Activated CD4-positive, alpha-beta T cell treated with anti-CD3 and anti-CD28 coated beads, Interleukin-2, amount 10 ng/mL, durations not matched to agents 24 days and 14 days (primary cell): ENCODE measurements around the gene NCAPD3. TPM values are rescaled to one million over a fixed set of nuclear protein-coding genes. Genes with fewer than 3 reads are reported as not detected.

ENCODE experiments used
- DNase-seq: peaks from one replicate; pipeline ENCODE4 v3.0.0; 2022
- H3K27ac Mint-ChIP-seq: one replicate; pipeline ENCODE4 v1.8.0; 2022; ENCODE audit warnings: mild to moderate bottlenecking, mixed read lengths
- H3K27me3 Mint-ChIP-seq: one replicate; pipeline ENCODE4 v1.8.0; 2022; ENCODE audit warnings: mixed read lengths
- H3K36me3 Mint-ChIP-seq: one replicate; pipeline ENCODE4 v1.8.0; 2022; ENCODE audit warnings: low read depth, mild to moderate bottlenecking, mixed read lengths
- H3K4me1 Mint-ChIP-seq: one replicate; pipeline ENCODE4 v1.8.0; 2021; ENCODE audit warnings: mixed read lengths
- H3K4me3 Mint-ChIP-seq: one replicate; pipeline ENCODE4 v1.8.0; 2022; ENCODE audit warnings: mild to moderate bottlenecking, moderate library complexity, mixed read lengths
- H3K9me3 Mint-ChIP-seq: one replicate; pipeline ENCODE4 v1.8.0; 2021; ENCODE audit warnings: mixed read lengths
- intact Hi-C: fragments of 100-400 bp; cut with micrococcal nuclease; formaldehyde crosslinking; loops from one replicate; pipeline ENCODE4 v1.15.1; 2023
- total RNA-seq: library from RNA; stranded (reverse); gene quantifications from 2 replicates; pipeline ENCODE4 v1.2.3, GENCODE V29; 2022

The NCAPD3 gene
- total RNA-seq, 1 donor from 2014 or later = 111 TPM

DNA sequence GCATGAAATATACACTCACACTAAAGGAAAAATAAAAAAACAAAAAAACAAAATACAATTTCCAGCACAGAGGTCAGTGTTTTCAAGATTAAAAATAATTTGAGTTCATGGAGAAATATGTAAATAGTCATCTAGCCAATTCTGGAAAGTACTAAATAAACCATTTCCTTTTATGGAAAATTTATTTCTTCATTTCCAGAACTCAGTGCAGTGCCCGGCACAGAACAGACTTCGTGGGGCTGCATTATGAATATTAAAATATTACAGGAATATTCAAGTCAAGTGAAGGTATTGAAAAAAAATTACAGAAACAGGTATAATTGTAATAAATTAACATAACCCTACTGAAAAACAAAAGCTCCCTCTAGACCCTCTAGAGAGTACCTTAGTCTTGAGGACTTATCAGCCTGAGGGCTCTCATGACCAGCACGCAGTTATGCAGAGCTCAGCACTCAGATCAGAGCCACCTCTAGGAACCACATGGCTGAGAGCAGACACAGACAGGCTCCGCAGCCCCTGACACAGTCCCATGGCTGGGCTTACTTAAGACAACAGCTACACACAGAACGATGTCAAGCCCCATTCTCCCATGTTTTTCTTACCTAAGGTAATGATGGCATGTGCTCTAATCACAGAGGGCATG is 45.6 kb downstream of the NCAPD3 start:
- Mint-ChIP-seq H3K27me3 (no peaks in the 10 kb centered on the region), H3K4me3 (no peak overlapping the region), H3K4me1 (peaks cover 2% of the 10 kb centered on the region), H3K27ac (peak overlapping the region; percentile 28), H3K36me3 (peaks cover 59% of the 10 kb centered on the region), H3K9me3 (no peaks in the 10 kb centered on the region)
- DNase-seq = no peak
- intact Hi-C loops = no loop called here

DNA sequence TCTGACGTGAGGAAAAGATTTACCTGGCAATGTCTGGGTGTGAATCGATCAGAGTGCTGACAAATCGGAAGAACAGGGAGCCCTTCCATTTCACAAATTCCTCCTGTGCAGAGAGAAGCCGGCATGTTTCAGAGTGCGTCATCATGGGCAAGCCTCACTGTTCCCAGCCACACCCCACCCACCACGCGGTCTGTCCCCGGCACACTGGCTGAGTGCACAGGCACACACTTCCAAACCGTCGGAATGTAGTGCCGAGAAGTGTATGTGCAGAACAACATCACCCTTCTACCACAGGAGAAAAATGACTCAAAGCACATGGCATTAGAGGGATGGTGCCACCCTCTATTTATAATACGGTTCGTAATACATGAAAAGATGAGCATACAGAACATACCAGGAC is 47.5 kb downstream of the NCAPD3 start:
- no peaks in the 10 kb centered on the region for H3K9me3 Mint-ChIP-seq

DNA sequence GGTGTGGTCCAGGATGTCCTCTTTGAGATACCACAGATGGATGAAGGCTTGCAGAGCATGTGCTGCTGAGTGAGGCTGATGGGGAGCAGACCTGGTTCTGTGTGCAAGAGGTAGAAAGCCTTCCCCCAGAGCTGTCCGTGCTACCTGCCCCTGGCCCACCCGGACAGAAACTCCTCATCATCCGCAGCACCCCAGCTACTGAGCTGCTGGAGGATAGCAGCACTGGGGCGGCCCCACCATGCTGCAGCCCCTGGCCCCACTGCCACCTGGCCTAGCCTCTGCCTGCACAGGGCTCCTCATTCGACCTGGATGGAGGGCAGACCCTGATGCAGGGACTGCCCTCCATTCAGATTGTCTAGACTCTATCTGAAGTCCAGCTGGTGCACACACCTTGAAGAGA is 50.5 kb downstream of the NCAPD3 start:
- intact Hi-C loops = no loop called here
- H3K27me3 Mint-ChIP-seq = no peaks in the 10 kb centered on the region
- H3K36me3 Mint-ChIP-seq = peaks cover 74% of the 10 kb centered on the region
- H3K9me3 Mint-ChIP-seq = no peaks in the 10 kb centered on the region
- H3K4me1 Mint-ChIP-seq = no peaks in the 10 kb centered on the region
- DNase-seq = no peak
- no peak overlapping the region for H3K4me3 Mint-ChIP-seq
- no peak overlapping the region for H3K27ac Mint-ChIP-seq

More for the DNA sequence above, 47.5 kb downstream of the NCAPD3 start:
- Mint-ChIP-seq H3K27me3 (no peaks in the 10 kb centered on the region), H3K36me3 (peaks cover 62% of the 10 kb centered on the region), H3K4me3 (no peak overlapping the region), H3K27ac (no peak overlapping the region), H3K4me1 (no peaks in the 10 kb centered on the region)
- no peak for DNase-seq
- intact Hi-C loops = no loop called here

DNA sequence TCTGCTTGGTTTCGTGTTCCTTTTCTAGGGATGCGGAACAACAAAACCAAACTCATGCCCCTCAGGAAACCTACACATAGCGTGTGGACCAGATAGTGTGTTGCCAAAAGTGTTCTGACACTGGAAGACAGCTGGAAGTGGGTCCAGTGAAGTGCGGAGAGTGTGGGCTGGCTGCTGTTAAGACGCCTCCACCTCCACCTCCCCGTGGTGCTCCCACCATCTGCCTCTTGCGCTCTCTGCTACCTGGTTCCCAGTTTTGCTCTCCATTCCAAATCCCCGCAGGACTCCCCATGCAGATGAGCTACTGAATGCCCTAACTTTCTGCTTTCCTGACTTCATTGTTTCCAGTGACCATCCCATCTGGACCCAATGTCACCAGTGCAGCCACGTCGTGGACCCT is 51.8 kb downstream of the NCAPD3 start:
- Mint-ChIP-seq H3K4me1 (no peaks in the 10 kb centered on the region), H3K9me3 (no peaks in the 10 kb centered on the region), H3K27me3 (no peaks in the 10 kb centered on the region), H3K27ac (peak overlapping the region; percentile 28), H3K36me3 (peaks cover 77% of the 10 kb centered on the region), H3K4me3 (no peak overlapping the region)
- intact Hi-C loops = no loop called here
- no peak for DNase-seq

DNA sequence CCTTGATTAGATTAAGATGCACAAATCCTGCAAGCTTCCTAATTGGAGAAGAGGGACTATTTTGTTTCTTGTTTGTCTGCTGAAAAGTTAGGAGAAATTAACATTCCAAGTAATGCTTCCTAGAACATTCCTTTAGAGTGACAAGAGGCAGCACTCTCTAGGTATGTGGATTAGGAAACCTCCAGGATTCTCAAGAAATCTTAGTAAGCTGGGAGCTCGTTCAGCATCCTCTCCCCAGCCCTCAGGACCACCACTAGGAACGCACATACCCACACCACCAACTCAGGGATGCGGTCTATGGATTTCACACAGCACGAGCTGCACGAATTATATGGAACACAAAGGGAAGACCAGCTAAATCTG is 52.9 kb downstream of the NCAPD3 start:
- no peaks in the 10 kb centered on the region for H3K4me1 Mint-ChIP-seq
- H3K36me3 Mint-ChIP-seq = peaks cover 72% of the 10 kb centered on the region

DNA sequence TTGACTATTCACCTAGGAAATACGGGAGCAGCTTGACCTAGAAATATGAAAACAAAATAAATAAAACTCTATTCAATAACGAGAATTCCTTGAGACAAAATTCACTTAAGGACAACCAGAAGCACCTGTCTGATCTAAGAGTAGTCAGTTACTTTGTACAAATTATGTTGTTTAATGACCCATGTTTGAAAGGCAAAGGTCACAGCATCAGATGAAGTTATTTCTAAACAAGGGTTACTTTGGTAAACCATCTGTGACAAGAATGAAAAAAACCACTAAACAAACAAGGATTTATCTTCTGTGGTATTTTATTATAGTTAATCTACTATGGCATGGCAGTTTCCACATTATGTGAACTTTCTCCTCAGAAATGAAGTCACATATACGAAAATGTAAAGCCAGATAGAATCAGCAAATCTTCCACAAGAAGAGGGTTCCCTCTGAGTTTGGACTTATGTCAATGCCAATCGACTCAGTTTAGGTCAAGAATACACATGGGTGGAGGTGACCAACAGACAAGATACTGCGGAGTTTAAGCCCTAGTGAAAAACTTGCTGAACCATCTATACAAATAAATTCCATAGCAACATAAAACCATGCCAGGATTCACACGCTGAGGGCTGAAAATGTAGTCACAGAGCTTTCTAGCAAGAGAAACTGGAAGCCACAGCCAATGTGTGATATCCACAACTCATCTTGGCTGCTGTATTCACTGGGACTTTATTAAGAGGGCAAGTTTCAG is 53.4 kb downstream of the NCAPD3 start:
- no peaks in the 10 kb centered on the region for H3K27me3 Mint-ChIP-seq
- no peak overlapping the region for H3K4me3 Mint-ChIP-seq
- no peak for DNase-seq
- no peaks in the 10 kb centered on the region for H3K9me3 Mint-ChIP-seq
- H3K4me1 Mint-ChIP-seq = no peaks in the 10 kb centered on the region
- intact Hi-C loops = no loop called here
- H3K27ac Mint-ChIP-seq = no peak overlapping the region
- peaks cover 73% of the 10 kb centered on the region for H3K36me3 Mint-ChIP-seq

More for the DNA sequence above, 52.9 kb downstream of the NCAPD3 start:
- no peak overlapping the region for H3K4me3 Mint-ChIP-seq
- H3K9me3 Mint-ChIP-seq = no peaks in the 10 kb centered on the region
- no peaks in the 10 kb centered on the region for H3K27me3 Mint-ChIP-seq
- intact Hi-C loops = no loop called here
- no peak for DNase-seq
- H3K27ac Mint-ChIP-seq = no peak overlapping the region

DNA sequence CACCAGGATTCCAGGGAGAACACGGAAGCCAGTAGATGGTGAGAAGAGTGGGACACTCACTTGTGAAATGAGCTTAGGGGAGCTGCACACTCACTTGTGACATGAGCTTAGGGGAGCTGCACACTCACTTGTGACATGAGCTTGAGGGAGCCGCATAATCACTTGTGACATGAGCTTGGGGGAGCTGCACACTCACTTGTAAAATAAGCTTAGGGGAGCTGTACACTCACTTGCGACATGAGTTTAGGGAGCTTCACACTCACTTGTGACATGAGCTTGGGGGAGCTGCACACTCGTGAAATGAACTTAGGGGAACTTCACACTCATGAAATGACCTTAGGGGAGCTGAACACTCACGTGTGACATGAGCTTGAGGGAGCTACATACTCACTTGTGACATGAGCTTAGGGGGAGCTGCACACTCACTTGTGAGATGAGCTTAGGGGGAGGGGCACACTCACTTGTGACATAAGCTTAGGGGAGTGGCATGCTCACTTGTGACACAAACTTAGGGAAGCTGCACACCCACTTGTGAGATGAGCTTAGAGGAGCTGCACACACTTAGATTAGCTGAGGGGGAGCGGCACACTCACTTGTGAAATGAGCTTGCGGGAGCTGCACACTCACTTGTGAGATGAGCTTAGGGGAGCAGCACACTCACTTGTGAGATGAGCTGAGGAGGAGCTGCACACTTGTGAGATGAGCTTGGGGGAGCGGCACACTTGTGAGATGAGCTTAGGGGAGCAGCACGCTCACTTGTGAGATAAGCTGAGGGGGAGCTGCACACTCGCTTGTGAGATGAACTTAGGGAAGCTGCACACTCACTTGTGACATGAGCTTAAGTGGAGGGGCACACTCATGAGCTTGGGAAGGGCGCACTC is 59.0 kb downstream of the NCAPD3 start:
- Mint-ChIP-seq H3K36me3 (peaks cover 74% of the 10 kb centered on the region), H3K27me3 (no peaks in the 10 kb centered on the region), H3K4me3 (no peak overlapping the region), H3K27ac (no peak overlapping the region), H3K4me1 (peaks cover 5% of the 10 kb centered on the region), H3K9me3 (no peaks in the 10 kb centered on the region)
- no peak for DNase-seq
- intact Hi-C loops = no loop called here

DNA sequence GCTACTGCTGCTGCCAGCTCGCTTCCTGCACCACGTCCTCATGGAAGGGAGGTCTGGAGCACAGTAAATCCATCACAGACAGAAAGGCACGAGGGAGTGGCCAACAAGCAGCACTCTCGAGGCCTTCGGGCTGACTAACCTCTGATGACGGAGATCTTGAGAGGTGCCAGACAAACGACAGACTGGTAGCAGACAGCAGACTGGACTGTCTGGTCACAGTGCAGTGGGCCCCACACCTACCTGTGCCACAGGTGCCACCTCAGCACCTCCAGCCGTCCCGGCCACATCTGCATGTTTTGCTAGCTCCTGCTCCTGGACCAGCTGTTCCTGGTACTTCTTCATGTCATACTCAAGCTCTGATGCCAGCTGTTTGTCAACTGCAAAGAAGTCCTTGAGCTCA is 64.1 kb downstream of the NCAPD3 start:
- H3K36me3 Mint-ChIP-seq = peaks cover 71% of the 10 kb centered on the region

DNA sequence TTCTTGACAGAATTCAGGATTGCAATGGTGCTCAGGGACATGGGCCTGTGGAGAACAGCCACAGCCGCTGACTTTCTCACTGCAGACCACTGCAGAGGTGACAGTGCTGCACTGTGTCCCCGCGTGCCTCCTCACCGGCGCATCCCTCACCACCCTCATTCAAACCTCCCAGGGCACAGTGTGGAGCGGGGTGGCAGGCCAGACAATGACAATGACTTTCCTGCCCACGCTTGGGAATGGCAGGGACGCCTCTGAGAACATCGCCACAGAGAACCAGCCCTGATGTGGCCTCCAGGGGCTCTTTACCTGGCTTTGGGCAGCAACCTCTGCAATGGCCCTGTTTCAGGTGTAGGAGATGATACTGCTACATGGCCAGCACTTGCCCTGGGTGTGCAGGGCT is 65.7 kb downstream of the NCAPD3 start:
- H3K36me3 Mint-ChIP-seq = peaks cover 65% of the 10 kb centered on the region
- DNase-seq = no peak
- no peak overlapping the region for H3K27ac Mint-ChIP-seq
- H3K27me3 Mint-ChIP-seq = no peaks in the 10 kb centered on the region
- H3K9me3 Mint-ChIP-seq = no peaks in the 10 kb centered on the region
- no peak overlapping the region for H3K4me3 Mint-ChIP-seq
- intact Hi-C loops = no loop called here
- H3K4me1 Mint-ChIP-seq = no peaks in the 10 kb centered on the region

More for the DNA sequence above, 64.1 kb downstream of the NCAPD3 start:
- no peak overlapping the region for H3K27ac Mint-ChIP-seq
- no peaks in the 10 kb centered on the region for H3K9me3 Mint-ChIP-seq
- H3K4me3 Mint-ChIP-seq = no peak overlapping the region
- no peaks in the 10 kb centered on the region for H3K27me3 Mint-ChIP-seq
- intact Hi-C loops = no loop called here
- H3K4me1 Mint-ChIP-seq = peaks cover 5% of the 10 kb centered on the region
- no peak for DNase-seq

DNA sequence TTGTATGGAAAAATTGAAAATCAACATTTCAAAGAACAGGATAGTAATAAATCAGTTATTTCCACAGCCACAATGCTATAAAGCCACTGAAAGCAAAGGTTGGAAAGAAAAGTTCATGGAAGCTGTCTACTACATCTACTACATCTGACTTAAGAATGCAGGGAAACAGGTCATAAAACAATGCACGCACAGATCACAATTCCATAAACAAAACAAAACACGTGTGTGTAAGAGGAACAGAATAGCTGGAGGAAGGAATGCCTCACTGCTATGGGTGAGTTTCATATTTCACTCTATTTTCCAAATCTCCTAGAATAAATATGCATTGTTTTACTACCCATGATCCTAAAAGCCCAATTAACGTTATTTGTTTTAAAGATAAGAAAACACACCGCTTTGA is 66.3 kb downstream of the NCAPD3 start:
- no peaks in the 10 kb centered on the region for H3K4me1 Mint-ChIP-seq
- H3K9me3 Mint-ChIP-seq = no peaks in the 10 kb centered on the region
- no peak for DNase-seq
- H3K27ac Mint-ChIP-seq = no peak overlapping the region
- intact Hi-C loops = no loop called here
- no peaks in the 10 kb centered on the region for H3K27me3 Mint-ChIP-seq
- H3K36me3 Mint-ChIP-seq = peaks cover 60% of the 10 kb centered on the region
- no peak overlapping the region for H3K4me3 Mint-ChIP-seq

DNA sequence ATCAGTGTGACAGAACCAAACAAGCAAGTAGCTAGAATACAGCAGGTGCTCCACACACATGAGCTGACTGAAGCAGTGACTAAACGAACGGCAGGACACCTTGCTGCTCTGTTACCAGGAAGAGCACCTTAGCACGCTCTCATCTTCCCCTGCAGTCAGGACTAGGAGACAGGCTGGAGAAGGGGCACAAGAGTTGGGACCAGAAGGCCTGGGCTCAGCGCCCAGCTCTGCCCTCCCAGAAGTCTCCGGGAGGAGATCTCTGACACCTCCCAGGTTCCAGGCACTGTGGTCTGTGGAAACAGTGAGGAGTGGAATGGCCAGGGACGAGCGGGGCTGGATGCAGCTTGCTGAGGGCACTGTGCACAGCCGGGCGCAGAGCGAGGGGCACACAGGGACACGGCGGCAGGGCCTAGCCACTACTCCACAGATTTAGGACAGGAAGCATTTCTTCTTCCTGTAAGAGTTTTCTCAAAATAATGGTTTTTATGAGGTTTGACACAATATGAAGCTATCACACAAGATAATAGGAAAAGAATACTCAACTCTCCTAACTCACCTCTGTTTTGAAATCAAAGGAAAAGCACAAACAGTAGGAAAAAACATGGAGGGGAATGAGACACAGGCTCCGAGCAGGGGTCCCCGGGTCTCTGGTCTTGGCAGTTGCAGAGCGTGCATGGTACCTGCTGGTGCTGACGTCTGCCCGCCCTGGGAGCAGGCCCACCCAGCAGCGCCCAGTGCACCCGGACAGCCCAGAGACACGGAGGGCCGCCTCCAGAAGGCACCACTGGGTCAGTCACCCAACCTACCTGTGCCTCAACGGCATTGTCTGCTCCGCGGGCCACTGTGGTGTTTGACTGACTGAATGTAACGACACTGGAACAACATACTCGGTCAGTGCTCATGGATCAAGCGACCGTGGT is 67.6 kb downstream of the NCAPD3 start:
- peaks cover 62% of the 10 kb centered on the region for H3K36me3 Mint-ChIP-seq
- no peak overlapping the region for H3K27ac Mint-ChIP-seq
- intact Hi-C loops = no loop called here

DNA sequence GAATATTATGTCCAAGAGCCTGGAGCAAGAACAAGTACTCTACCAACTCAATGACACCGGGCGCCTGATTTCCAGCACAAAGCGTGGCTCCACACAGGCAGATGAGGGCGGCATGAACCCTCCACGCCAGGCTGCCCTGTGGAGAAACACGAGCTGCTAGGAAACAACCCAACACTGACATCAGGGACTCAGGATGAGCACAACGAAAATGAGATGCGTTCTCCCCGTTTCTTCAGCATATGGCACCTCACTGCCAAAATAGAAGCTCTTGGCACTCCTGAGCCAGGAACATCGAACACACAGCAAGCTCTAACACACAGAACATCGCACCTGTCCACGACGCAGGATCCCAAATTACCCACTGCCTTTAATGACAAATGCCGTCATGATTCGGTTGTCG is 68.3 kb downstream of the NCAPD3 start:
- Mint-ChIP-seq H3K27ac (no peak overlapping the region), H3K36me3 (peaks cover 64% of the 10 kb centered on the region), H3K27me3 (no peaks in the 10 kb centered on the region), H3K4me1 (peaks cover 3% of the 10 kb centered on the region), H3K4me3 (no peak overlapping the region), H3K9me3 (no peaks in the 10 kb centered on the region)
- no peak for DNase-seq
- intact Hi-C loops = no loop called here

More for the DNA sequence above, 67.6 kb downstream of the NCAPD3 start:
- no peak overlapping the region for H3K4me3 Mint-ChIP-seq
- H3K4me1 Mint-ChIP-seq = peaks cover 2% of the 10 kb centered on the region
- no peak for DNase-seq
- no peaks in the 10 kb centered on the region for H3K9me3 Mint-ChIP-seq
- H3K27me3 Mint-ChIP-seq = no peaks in the 10 kb centered on the region

DNA sequence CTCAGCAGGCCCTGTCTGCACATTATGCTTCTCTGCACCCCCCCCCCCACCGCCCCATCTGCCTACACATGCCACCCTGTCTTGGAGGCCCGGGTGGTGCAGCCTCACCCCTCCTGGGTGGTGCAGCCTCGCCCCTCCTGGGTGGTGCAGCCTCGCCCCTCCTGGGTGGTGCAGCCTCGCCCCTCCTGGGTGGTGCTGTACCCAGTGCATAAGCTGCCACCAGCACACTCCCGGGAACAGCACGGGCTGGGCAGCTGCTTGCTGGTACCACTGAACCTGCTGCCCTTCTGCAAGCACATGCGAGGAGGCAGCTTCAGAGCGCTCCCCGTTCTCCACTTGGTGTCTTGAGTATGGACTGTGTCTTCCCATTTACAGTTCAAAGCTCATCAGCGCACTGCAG is 69.3 kb downstream of the NCAPD3 start:
- H3K9me3 Mint-ChIP-seq = no peaks in the 10 kb centered on the region

More for the DNA sequence above, 69.3 kb downstream of the NCAPD3 start:
- Mint-ChIP-seq H3K27me3 (no peaks in the 10 kb centered on the region), H3K36me3 (peaks cover 59% of the 10 kb centered on the region), H3K4me3 (no peak overlapping the region), H3K4me1 (peaks cover 3% of the 10 kb centered on the region), H3K27ac (no peak overlapping the region)
- DNase-seq = no peak
- intact Hi-C loops = no loop called here
